ENCODE measurements around the gene DIAPH1. TPM values are rescaled to one million over a fixed set of nuclear protein-coding genes. Genes with fewer than 3 reads are reported as not detected.

The DIAPH1 gene
- total RNA-seq, 1 experiment from 2014 or later: 142 TPM

- Histone ChIP-seq H3K4me3 (replicated peaks in 1 of 2; ENCODE audit: low read depth in 1 of 2, low read length in 2 of 2) (no peak overlapping the region), H3K27me3 (ENCODE audit: insufficient read depth, low read length) (no peaks in the 10 kb centered on the region), H2AFZ (ENCODE audit: low read depth, low read length, poor library complexity, severe bottlenecking) (no peak overlapping the region), H3K36me3 (ENCODE audit: control insufficient read depth in 1 of 2, insufficient read depth in 2 of 2, low read length in 2 of 2) (peaks cover 12 to 13% of the 10 kb centered on the region in 2 experiments; a peak in 3 of 4 replicates), H3K27ac (ENCODE audit: low read depth, low read length) (no peak overlapping the region), H3K9ac (ENCODE audit: low read length) (no peak overlapping the region), H4K20me1 (ENCODE audit: insufficient read depth) (no peaks in the 10 kb centered on the region), H3K79me2 (ENCODE audit: insufficient read depth, low read length) (peaks cover 67% of the 10 kb centered on the region), H3K4me1 (ENCODE audit: control insufficient read depth in 1 of 2, insufficient read depth in 2 of 2, low read length in 2 of 2) (peaks cover 5 to 24% of the 10 kb centered on the region in 2 experiments), H3K9me3 (ENCODE audit: control insufficient read depth in 1 of 2, insufficient read depth in 1 of 2, low read depth in 1 of 2, low read length in 2 of 2) (no peaks in the 10 kb centered on the region), H3K9me2 (ENCODE audit: insufficient read depth) (no peaks in the 10 kb centered on the region), H3K4me2 (ENCODE audit: low read length) (peak overlapping the region; percentile 98; the same call in 1 of the 2 replicates)
- DNase-seq (ENCODE audit: low read depth, low spot score) (no peak), ATAC-seq (no peak)
- no TSS peak for BruUV-seq (replicated peaks)
- CTCF ChIA-PET: no interaction called here
- POLR2A ChIA-PET: no interaction called here
- intact Hi-C loops (cut with micrococcal nuclease): no loop called here
- no peak for TF ChIP-seq POLR2A (IDR thresholded peaks at IDR 0.05; ENCODE audit: borderline replicate concordance, extremely low read depth, insufficient read depth, insufficient read length)
- no peak for TF ChIP-seq CBX3 (IDR thresholded peaks at IDR 0.05; ENCODE audit: low read depth)
- no peak for TF ChIP-seq REST (IDR thresholded peaks at IDR 0.05; ENCODE audit: low read depth)
- no peak for TF ChIP-seq ELF1 (IDR thresholded peaks at IDR 0.05; ENCODE audit: borderline replicate concordance, low read depth)
- RAD21 ChIA-PET (ENCODE audit: low non-redundant PET in 1 of 2, low total read pairs in 2 of 2, uncharacterized antibody in 2 of 2, unreplicated experiment in 2 of 2): no interaction called here
Measured at GRCh38 chr5:141634720-141635119, 15.9 kb upstream of the DIAPH1 start.

DNA sequence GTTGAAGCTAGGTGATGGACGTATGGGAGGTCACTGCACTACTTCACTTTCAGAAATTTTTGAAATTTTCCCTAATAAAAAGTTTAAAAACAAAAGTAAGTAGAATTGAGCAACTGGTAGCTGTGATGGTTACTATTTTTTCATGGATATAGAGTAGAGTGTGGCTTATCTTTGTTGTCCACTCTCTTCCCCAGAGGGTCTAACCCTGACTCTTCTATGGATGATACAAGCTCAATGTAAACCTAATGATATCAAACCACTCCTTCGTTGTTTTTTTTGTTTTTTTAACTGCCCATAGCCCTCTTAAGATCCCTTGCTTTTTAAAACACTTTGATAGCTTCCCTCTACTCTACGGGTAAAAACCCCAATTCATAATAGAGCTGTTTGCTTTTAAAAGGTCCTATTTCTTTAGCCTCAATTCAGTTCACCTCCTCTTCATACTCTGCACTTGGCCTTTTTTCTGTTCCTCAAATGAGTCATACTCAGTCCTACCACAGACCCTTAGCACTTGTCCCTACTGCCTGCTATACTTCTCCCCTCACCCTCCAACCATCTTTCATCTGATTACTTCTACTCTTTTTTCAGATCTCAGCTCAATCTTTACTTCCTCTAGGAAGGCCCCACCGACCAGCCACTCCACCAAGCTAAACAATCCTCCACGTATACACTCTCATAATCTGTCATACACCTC is 15.2 kb upstream of the DIAPH1 start:
- ChIA-PET CTCF (interaction anchor here (1.8 kb wide), 1 partner anchor 15 kb away, joined by 11 read pairs; the partner anchor contains the start of gene DIAPH1), POLR2A (interaction anchor here (1.0 kb wide), 1 partner anchor 22 kb away, joined by 3 read pairs; no protein-coding TSS in a partner anchor), RAD21 (ENCODE audit: low non-redundant PET in 1 of 2, low total read pairs in 2 of 2, uncharacterized antibody in 2 of 2, unreplicated experiment in 2 of 2) (no interaction called here)
- ATAC-seq (no peak), DNase-seq (ENCODE audit: low read depth, low spot score) (no peak)
- Histone ChIP-seq H3K4me2 (ENCODE audit: low read length) (no peak overlapping the region), H3K4me3 (replicated peaks in 1 of 2; ENCODE audit: low read depth in 1 of 2, low read length in 2 of 2) (no peak overlapping the region), H3K27me3 (ENCODE audit: insufficient read depth, low read length) (no peaks in the 10 kb centered on the region), H3K9me3 (ENCODE audit: control insufficient read depth in 1 of 2, insufficient read depth in 1 of 2, low read depth in 1 of 2, low read length in 2 of 2) (no peaks in the 10 kb centered on the region), H3K9me2 (ENCODE audit: insufficient read depth) (no peaks in the 10 kb centered on the region), H3K36me3 (ENCODE audit: control insufficient read depth in 1 of 2, insufficient read depth in 2 of 2, low read length in 2 of 2) (peaks cover 18 to 19% of the 10 kb centered on the region in 2 experiments), H3K79me2 (ENCODE audit: insufficient read depth, low read length) (peaks cover 68% of the 10 kb centered on the region), H3K9ac (ENCODE audit: low read length) (no peak overlapping the region), H3K27ac (ENCODE audit: low read depth, low read length) (no peak overlapping the region), H2AFZ (ENCODE audit: low read depth, low read length, poor library complexity, severe bottlenecking) (no peak overlapping the region), H3K4me1 (ENCODE audit: control insufficient read depth in 1 of 2, insufficient read depth in 2 of 2, low read length in 2 of 2) (peaks cover 5 to 24% of the 10 kb centered on the region in 2 experiments), H4K20me1 (ENCODE audit: insufficient read depth) (no peaks in the 10 kb centered on the region)
- TF ChIP-seq ZFX (IDR thresholded peaks at IDR 0.05) (no peak), ELF1 (IDR thresholded peaks at IDR 0.05; ENCODE audit: borderline replicate concordance, low read depth) (no peak), EZH2phosphoT487 (IDR thresholded peaks at IDR 0.05; ENCODE audit: borderline replicate concordance) (no peak), CEBPB (IDR thresholded peaks at IDR 0.05; ENCODE audit: low read depth) (no peak), CBX3 (IDR thresholded peaks at IDR 0.05; ENCODE audit: low read depth) (no peak), YY1 (IDR thresholded peaks at IDR 0.05; ENCODE audit: extremely low read depth, insufficient replicate concordance, low read depth, low read length) (no peak), SIN3A (IDR thresholded peaks at IDR 0.05; ENCODE audit: low read depth) (no peak), ZNF274 (IDR thresholded peaks at IDR 0.05; ENCODE audit: low read depth, low read length) (no peak), POLR2A (IDR thresholded peaks at IDR 0.05; ENCODE audit: borderline replicate concordance, extremely low read depth, insufficient read depth, insufficient read length) (no peak), RAD21 (IDR thresholded peaks at IDR 0.05; ENCODE audit: low read depth) (no peak), EZH2 (IDR thresholded peaks at IDR 0.05) (no peak), SRF (IDR thresholded peaks at IDR 0.05; ENCODE audit: low read depth) (no peak)
- TF ChIP-seq, protein P1, sequence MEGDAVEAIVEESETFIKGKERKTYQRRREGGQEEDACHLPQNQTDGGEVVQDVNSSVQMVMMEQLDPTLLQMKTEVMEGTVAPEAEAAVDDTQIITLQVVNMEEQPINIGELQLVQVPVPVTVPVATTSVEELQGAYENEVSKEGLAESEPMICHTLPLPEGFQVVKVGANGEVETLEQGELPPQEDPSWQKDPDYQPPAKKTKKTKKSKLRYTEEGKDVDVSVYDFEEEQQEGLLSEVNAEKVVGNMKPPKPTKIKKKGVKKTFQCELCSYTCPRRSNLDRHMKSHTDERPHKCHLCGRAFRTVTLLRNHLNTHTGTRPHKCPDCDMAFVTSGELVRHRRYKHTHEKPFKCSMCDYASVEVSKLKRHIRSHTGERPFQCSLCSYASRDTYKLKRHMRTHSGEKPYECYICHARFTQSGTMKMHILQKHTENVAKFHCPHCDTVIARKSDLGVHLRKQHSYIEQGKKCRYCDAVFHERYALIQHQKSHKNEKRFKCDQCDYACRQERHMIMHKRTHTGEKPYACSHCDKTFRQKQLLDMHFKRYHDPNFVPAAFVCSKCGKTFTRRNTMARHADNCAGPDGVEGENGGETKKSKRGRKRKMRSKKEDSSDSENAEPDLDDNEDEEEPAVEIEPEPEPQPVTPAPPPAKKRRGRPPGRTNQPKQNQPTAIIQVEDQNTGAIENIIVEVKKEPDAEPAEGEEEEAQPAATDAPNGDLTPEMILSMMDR (IDR thresholded peaks at IDR 0.05 in 2 of 3, conservative IDR thresholded peaks at IDR 0.05 in 1 of 3; ENCODE audit: borderline replicate concordance in 1 of 3, insufficient read depth in 1 of 3, low read depth in 2 of 3, low read length in 2 of 3): no peak
- no TSS peak for BruUV-seq (replicated peaks)
- intact Hi-C loops (cut with micrococcal nuclease): no loop called here

Measured in HCT116 (cell line).